Mammary epithelial cell (primary cell): ENCODE results near the gene CHRM5.

Experiments
- CTCF ChIP-seq, 2 donors: IDR thresholded peaks in 1 of 2; conservative IDR thresholded peaks in 1 of 2; 2 replicates each; pipeline ENCODE4 v1.5.1; 2011 to 2012; ENCODE audit warnings: inconsistent platforms in 2 of 2, low read length in 2 of 2, mild to moderate bottlenecking in 2 of 2, control low read depth in 1 of 2, low read depth in 1 of 2; ENCODE audit not compliant: insufficient read depth in 1 of 2; ENCODE audit errors: extremely low read depth in 1 of 2
- EZH2 ChIP-seq: IDR thresholded peaks from 2 replicates; pipeline ENCODE4 v1.6.1; 2012; ENCODE audit warnings: low read length, inconsistent platforms, borderline replicate concordance

- TF ChIP-seq CTCF (conservative IDR thresholded peaks at IDR 0.05 in 1 of 2, IDR thresholded peaks at IDR 0.05 in 1 of 2; ENCODE audit: extremely low read depth in 1 of 2, insufficient read depth in 1 of 2, low read depth in 1 of 2, low read length in 2 of 2) (no peak), EZH2 (no peak)
These were observed 45.4 kb downstream of the CHRM5 start for GRCh38 chr15:34013746-34014145.
